Stimulated activated effector memory CD8-positive, alpha-beta T cell treated with anti-CD3 and anti-CD28 coated beads, Interleukin-12 subunit alpha, Interleukin-12 subunit beta, amount 100 ng/mL, for 72 hours (primary cell): ENCODE data around the gene CLEC20A.

ENCODE experiments used
- ATAC-seq: fragments of 150-1000 bp; cut with Tn5 transposase; 2 replicates; pipeline ENCODE4 v1.10.0; 2021
- DNase-seq, 2 donors: peaks; one replicate each; pipeline ENCODE4 v3.0.0; 2021 to 2022; ENCODE audit warnings: low spot score in 2 of 2
- H3K27ac Mint-ChIP-seq: one replicate; pipeline ENCODE4 v1.8.0; 2022; ENCODE audit warnings: mild to moderate bottlenecking, mixed read lengths
- H3K36me3 Mint-ChIP-seq: one replicate; pipeline ENCODE4 v1.8.0; 2022; ENCODE audit warnings: mild to moderate bottlenecking, mixed read lengths
- H3K4me1 Mint-ChIP-seq: one replicate; pipeline ENCODE4 v1.8.0; 2022; ENCODE audit warnings: mixed read lengths
- H3K4me3 Mint-ChIP-seq: one replicate; pipeline ENCODE4 v1.8.0; 2022; ENCODE audit warnings: mild to moderate bottlenecking, mixed read lengths
- H3K9me3 Mint-ChIP-seq: one replicate; pipeline ENCODE4 v1.8.0; 2022; ENCODE audit warnings: mixed read lengths

CLEC20A gene

DNA sequence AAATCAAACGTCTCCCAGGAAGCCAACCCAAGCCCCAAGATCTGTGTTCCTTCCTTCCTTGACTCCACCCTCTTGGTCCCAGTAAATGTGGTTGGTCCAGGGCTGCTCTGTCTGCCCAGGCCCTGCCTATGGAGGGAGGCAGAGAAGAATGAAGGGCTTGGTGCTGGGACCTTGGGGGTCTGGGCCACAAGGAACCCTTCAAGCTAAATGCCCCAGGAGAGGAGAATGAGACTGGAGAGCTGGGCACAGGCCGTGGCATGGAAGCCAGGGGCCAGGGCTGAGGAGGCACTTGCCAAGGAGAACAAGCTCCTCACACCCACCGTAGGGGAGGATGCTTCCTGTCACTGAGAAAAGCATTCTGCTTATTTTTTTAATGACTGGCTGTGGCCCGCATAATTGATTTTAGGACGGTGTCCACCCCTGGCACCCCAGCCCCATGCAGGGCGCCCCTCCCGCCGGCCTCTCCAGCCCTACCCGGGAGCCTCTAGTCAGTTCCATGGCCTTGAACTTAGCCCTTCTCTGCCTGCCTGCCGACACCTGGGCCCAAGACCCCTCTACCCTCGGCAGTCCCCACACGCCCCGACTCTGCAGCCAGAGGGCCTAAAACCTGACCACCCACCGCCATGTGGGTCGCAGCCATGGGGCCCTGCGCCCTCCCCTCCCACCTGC, 889 bp downstream of the CLEC20A start:
- Mint-ChIP-seq H3K4me1 (no peaks in the 10 kb centered on the region), H3K27ac (no peak overlapping the region), H3K9me3 (no peaks in the 10 kb centered on the region), H3K4me3 (no peak overlapping the region), H3K36me3 (no peaks in the 10 kb centered on the region)
- no peak for DNase-seq
- no peak for ATAC-seq

- H3K4me3 Mint-ChIP-seq = no peak overlapping the region
- no peak for ATAC-seq
- H3K9me3 Mint-ChIP-seq = no peaks in the 10 kb centered on the region
- H3K4me1 Mint-ChIP-seq = no peaks in the 10 kb centered on the region
- H3K36me3 Mint-ChIP-seq = no peaks in the 10 kb centered on the region
- peak overlapping the region; percentile 2 for H3K27ac Mint-ChIP-seq
- DNase-seq = no peak
Observed at GRCh38 chr1:178495158-178495557, 1.6 kb downstream of the CLEC20A start.

- Mint-ChIP-seq H3K36me3 (no peaks in the 10 kb centered on the region), H3K27ac (peak overlapping the region; percentile 2), H3K9me3 (no peaks in the 10 kb centered on the region), H3K4me1 (no peaks in the 10 kb centered on the region), H3K4me3 (no peak overlapping the region)
- DNase-seq (no peak), ATAC-seq (no peak)
Observed at GRCh38 chr1:178494569-178494971, 2.2 kb downstream of the CLEC20A start.

- no peaks in the 10 kb centered on the region for H3K9me3 Mint-ChIP-seq
- ATAC-seq (no peak), DNase-seq (no peak)
- no peak overlapping the region for H3K4me3 Mint-ChIP-seq
- H3K36me3 Mint-ChIP-seq = no peaks in the 10 kb centered on the region
- no peak overlapping the region for H3K27ac Mint-ChIP-seq
- no peaks in the 10 kb centered on the region for H3K4me1 Mint-ChIP-seq
Observed at GRCh38 chr1:178493301-178493741, 3.4 kb downstream of the CLEC20A start.

GRCh38 chr1:178492341-178492740, 4.4 kb downstream of the CLEC20A start:
- ATAC-seq (no peak), DNase-seq (no peak)
- H3K27ac Mint-ChIP-seq = no peak overlapping the region
- no peaks in the 10 kb centered on the region for H3K36me3 Mint-ChIP-seq
- no peaks in the 10 kb centered on the region for H3K4me1 Mint-ChIP-seq
- no peak overlapping the region for H3K4me3 Mint-ChIP-seq
- no peaks in the 10 kb centered on the region for H3K9me3 Mint-ChIP-seq

GRCh38 chr1:178491721-178492120, 5.0 kb downstream of the CLEC20A start:
- DNase-seq (no peak), ATAC-seq (no peak)
- Mint-ChIP-seq H3K36me3 (no peaks in the 10 kb centered on the region), H3K27ac (no peak overlapping the region), H3K4me1 (no peaks in the 10 kb centered on the region), H3K4me3 (no peak overlapping the region), H3K9me3 (no peaks in the 10 kb centered on the region)

DNA sequence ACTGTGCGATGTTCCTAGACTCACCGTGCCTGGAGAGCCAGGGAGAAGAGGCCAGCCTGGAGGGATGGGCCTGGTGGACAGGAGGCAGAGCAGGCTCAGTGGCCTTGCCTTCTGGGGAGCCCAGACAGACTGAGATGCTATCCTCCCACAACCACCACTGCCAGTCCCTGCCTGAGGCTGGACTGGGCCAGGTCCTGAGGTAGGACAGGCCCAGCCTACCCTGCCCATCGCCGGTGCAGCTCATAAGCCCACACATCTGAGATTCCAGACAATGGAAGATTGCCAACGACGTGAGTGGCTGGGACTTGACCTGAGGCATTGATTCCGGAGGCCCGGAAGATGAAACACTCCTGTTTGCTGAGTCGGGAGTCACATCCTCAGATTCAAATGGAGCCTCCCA, 5.8 kb downstream of the CLEC20A start:
- DNase-seq = no peak
- Mint-ChIP-seq H3K4me3 (no peak overlapping the region), H3K4me1 (no peaks in the 10 kb centered on the region), H3K27ac (no peak overlapping the region), H3K9me3 (no peaks in the 10 kb centered on the region), H3K36me3 (no peaks in the 10 kb centered on the region)
- no peak for ATAC-seq

DNA sequence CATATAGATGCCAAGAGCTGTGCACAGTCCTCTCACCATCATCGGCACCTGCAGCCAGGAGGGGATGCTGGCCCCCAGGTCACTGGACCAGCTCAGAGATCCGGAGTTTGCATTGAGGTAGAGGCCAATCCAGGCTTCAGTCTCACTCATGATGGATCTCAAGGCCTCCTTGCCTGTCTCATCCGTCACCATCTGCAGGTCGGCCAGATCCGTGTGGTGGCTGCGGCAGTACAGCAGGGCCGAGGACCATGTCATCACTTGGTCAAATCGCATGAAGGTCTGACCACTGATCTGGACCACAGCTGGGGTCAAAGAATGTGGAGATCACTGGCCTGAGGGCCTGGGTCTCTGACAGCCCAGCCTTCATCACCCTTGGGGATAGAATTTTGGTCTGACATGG, 6.6 kb downstream of the CLEC20A start:
- Mint-ChIP-seq H3K4me1 (no peaks in the 10 kb centered on the region), H3K36me3 (no peaks in the 10 kb centered on the region), H3K9me3 (no peaks in the 10 kb centered on the region), H3K27ac (no peak overlapping the region), H3K4me3 (no peak overlapping the region)
- DNase-seq = no peak
- ATAC-seq = no peak

DNA sequence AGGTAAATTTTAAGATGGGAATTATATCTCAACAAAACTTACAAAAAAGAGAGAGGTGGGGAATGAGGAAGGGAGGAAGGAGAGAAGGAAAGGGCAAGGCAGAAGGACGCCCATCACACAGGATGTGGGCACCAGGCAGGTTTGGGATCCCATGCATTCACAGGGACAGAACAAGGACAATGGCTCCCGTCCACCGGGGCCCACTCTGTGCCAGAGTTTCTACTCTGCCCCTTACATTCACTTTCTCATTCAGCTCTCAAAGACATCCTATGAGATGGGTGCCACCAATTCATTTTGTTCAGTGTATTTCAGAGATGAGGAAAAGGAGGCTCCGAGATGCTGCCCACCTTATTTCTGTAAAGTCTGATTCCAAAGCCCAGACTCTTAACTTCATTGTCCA, 7.4 kb downstream of the CLEC20A start:
- Mint-ChIP-seq H3K9me3 (no peaks in the 10 kb centered on the region), H3K36me3 (no peaks in the 10 kb centered on the region), H3K4me1 (no peaks in the 10 kb centered on the region), H3K4me3 (no peak overlapping the region), H3K27ac (no peak overlapping the region)
- no peak for DNase-seq
- ATAC-seq = no peak

DNA sequence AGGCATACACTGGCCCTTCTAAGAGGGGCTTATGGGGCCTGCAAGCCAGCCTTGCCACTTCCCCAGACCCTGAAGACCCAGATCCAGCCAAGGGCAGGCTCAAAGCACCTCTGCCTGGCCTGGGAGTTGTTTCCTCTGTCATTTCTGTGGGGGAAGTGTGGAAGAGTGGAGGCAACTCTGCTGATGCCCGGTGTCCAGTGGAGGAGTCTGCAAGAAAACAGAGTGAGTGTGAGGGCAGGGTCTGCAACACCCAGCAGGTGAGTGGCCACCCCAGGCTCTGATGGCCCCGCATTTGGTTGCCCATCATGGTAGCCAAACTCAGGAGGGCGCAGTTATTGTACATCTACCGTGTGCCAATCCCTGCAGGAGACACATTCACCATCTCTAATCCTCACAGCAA, 8.4 kb downstream of the CLEC20A start:
- DNase-seq (no peak), ATAC-seq (no peak)
- Mint-ChIP-seq H3K4me3 (no peak overlapping the region), H3K9me3 (no peaks in the 10 kb centered on the region), H3K36me3 (no peaks in the 10 kb centered on the region), H3K4me1 (no peaks in the 10 kb centered on the region), H3K27ac (no peak overlapping the region)

DNA sequence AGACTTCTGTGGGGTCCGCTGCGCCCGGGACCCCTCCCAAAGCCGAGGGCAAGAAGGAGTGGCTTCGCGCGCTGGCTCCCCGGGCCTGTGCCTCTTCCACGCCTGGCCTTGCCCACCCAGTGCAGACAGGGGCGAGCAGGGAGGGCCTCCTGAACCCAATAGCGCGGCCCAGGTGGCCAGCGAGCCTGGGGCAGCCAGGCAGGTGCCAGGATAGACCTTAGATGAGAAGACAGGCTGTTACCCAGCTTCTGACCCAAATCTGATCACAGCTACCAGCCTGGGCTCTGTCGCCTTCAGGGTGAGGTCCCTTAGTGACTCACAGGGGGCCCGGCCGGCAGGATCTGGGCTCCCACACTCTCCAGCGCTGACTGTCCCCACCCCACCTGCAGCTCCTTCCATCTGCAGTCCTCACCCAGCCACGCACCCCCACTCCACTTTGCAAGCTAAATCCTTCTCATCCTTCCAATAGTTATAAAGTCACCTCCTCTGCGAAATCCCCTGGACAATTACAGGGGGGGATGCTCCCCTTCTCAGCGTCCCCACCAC, 9.6 kb downstream of the CLEC20A start:
- Mint-ChIP-seq H3K4me3 (no peak overlapping the region), H3K9me3 (no peaks in the 10 kb centered on the region), H3K4me1 (no peaks in the 10 kb centered on the region), H3K27ac (no peak overlapping the region), H3K36me3 (no peaks in the 10 kb centered on the region)
- ATAC-seq = peak; percentile 9
- DNase-seq = no peak

DNA sequence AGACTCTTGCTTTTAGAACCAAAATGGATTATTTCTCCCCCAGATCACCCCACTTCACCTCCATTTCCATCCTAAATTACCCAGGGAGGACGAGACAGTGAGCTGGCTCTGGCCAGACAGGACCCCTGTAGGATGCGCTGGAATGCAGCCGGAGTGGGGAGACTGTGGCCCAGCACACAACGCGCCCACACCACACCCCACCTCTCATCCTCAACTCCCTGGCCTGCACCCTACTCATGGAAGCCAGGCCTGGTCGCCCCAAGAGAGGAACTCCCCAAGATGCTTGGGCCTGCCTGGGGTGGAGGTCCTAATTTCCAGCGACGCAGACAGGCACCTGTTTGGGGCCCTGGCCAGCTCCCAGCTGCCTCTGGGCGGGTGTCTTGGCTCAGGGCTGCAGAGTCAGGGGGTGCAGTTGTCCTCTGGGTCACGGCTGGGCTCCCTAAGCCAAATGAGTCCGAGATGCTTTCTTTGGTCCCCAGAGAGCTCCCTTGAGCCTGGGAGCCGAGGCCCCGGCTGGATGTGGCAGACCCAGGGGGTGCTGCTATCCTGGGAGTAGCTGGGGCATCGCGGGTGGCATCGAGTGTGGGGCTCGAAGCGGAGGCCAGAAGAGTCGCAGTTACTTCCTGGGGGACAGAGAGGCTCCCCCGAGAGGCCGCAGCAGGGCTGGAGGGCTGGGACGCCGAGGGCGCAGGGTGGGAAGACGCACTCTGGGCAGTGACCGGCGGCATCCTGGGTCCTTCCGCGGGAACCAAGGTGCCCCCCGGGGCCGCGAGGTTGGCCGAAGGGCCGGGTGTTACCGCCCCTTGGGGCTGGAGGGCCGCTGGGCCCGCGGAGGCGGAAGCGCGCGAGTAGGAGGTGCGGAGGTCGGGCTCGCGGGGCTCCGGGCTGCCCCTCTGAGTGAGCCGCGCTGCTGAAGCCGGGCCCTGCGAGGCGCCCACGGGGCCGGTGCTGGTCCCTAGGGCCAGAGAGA, 10.4 kb downstream of the CLEC20A start:
- DNase-seq = no peak
- H3K9me3 Mint-ChIP-seq = no peaks in the 10 kb centered on the region
- no peaks in the 10 kb centered on the region for H3K4me1 Mint-ChIP-seq
- no peaks in the 10 kb centered on the region for H3K36me3 Mint-ChIP-seq
- H3K4me3 Mint-ChIP-seq = no peak overlapping the region
- peak; percentile 5 for ATAC-seq
- no peak overlapping the region for H3K27ac Mint-ChIP-seq

- ATAC-seq (no peak), DNase-seq (no peak)
- Mint-ChIP-seq H3K36me3 (no peaks in the 10 kb centered on the region), H3K4me3 (no peak overlapping the region), H3K27ac (no peak overlapping the region), H3K9me3 (no peaks in the 10 kb centered on the region), H3K4me1 (no peaks in the 10 kb centered on the region)
Observed at GRCh38 chr1:178485541-178485981, 11.2 kb downstream of the CLEC20A start.

DNA sequence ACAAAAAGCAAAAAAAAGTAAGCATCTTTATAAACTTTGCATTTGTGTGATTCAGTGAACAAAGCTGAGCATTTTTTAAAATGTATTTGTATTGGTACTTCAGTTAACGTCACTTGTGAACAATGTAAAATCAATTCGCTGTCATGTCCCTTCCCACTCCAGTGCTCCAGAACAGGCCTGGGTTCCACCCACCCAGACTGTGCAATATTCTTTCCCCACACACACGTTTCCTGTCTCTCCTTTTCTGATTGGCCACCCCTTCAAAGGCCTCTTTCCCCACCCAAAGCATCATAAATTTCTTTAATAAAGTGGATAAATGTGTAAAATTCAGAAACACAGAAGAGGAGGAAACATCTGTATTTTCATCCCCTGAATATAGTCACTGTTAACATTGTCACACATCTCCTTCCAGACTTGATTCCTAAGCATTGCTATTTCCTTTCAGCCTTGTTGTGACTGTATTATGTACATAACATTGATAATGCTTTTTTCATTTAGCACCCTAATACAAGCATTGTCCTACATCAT, 12.0 kb downstream of the CLEC20A start:
- no peak for ATAC-seq
- no peak overlapping the region for H3K27ac Mint-ChIP-seq

DNA sequence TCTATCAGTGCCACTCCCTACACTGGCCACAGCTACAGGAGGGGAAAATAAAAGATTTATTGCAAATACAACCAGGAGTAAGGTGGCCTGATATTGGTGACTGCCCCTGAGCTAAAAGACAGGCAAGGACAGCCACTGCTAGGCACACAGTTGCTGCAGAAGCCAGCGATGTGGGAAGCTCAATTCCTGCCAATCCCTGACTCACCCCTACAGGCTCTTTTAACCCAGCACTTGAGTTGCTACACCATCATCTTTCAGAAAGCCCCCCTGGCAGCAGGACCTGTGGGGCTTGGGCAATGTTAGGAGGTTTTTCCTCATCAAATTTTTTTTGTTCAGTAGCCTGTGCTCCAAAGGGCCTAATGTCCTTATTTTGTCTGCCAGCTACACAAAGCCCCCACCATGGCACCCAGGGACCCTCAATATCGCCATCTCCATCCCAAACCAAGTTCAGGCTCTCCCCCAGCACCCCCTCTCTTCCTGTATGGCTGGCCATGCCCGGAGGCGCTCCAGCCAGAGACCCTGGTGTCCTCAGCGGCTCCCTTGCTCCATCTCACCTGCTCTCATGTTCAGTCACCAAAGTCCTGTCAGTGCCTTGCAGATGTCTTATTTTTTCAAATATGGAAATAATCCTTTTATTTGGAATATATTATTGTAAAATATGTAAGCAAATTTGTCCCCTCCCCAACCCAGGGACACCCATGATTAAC, 13.4 kb downstream of the CLEC20A start:
- no peak overlapping the region for H3K4me3 Mint-ChIP-seq
- ATAC-seq (no peak), DNase-seq (no peak)
- H3K9me3 Mint-ChIP-seq = no peaks in the 10 kb centered on the region
- no peak overlapping the region for H3K27ac Mint-ChIP-seq
- no peaks in the 10 kb centered on the region for H3K36me3 Mint-ChIP-seq
- no peaks in the 10 kb centered on the region for H3K4me1 Mint-ChIP-seq

More for the DNA sequence above, 12.0 kb downstream of the CLEC20A start:
- DNase-seq = no peak
- H3K9me3 Mint-ChIP-seq = no peaks in the 10 kb centered on the region
- H3K4me1 Mint-ChIP-seq = no peaks in the 10 kb centered on the region
- H3K36me3 Mint-ChIP-seq = no peaks in the 10 kb centered on the region
- no peak overlapping the region for H3K4me3 Mint-ChIP-seq
